Smooth muscle cell (in vitro differentiated cells): ENCODE data around the gene SMIM43. TPM values are rescaled to one million over a fixed set of nuclear protein-coding genes. Genes with fewer than 3 reads are reported as not detected.

Experiments
- DNase-seq: peaks from one replicate; lab custom pipeline; 2025; ENCODE audit not compliant: unreplicated experiment; lab: John Stamatoyannopoulos, UW
- H2AFZ ChIP-seq: fragments of 200-600 bp; sonication (generic); 2 replicates; pipeline ENCODE4 v1.6.0; 2016; ENCODE audit warnings: antibody characterized with exemption, low read depth, mild to moderate bottlenecking
- H3F3A ChIP-seq: fragments of 200-600 bp; sonication (generic); 2 replicates; pipeline ENCODE4 v1.6.0; 2017; ENCODE audit warnings: antibody characterized with exemption, low read depth
- H3K27ac ChIP-seq: fragments of 200-600 bp; sonication (generic); 2 replicates; pipeline ENCODE4 v1.5.1; 2016; ENCODE audit warnings: low read depth, mild to moderate bottlenecking
- H3K27me3 ChIP-seq: fragments of 200-600 bp; sonication (generic); 2 replicates; pipeline ENCODE4 v1.6.1; 2016; ENCODE audit warnings: low read depth, mild to moderate bottlenecking
- H3K36me3 ChIP-seq: fragments of 200-600 bp; sonication (generic); 2 replicates; pipeline ENCODE4 v1.5.1; 2016; ENCODE audit warnings: low read depth
- H3K4me1 ChIP-seq: fragments of 200-600 bp; sonication (generic); 2 replicates; pipeline ENCODE4 v1.5.1; 2016; ENCODE audit warnings: low read depth
- H3K4me2 ChIP-seq: fragments of 200-600 bp; sonication (generic); 2 replicates; pipeline ENCODE4 v1.6.0; 2016; ENCODE audit warnings: mild to moderate bottlenecking
- H3K4me3 ChIP-seq: fragments of 200-600 bp; sonication (generic); 2 replicates; pipeline ENCODE4 v1.5.1; 2016; ENCODE audit warnings: mild to moderate bottlenecking
- H3K79me2 ChIP-seq: fragments of 200-600 bp; sonication (generic); 2 replicates; pipeline ENCODE4 v1.6.0; 2016; ENCODE audit warnings: low read depth, mild to moderate bottlenecking
- H3K9ac ChIP-seq: fragments of 200-600 bp; sonication (generic); 2 replicates; pipeline ENCODE4 v1.6.0; 2016; ENCODE audit warnings: low read depth
- H3K9me3 ChIP-seq: fragments of 200-600 bp; sonication (generic); replicated peaks from 2 replicates; pipeline ENCODE4 v1.5.1; 2016; ENCODE audit warnings: low read depth
- H4K20me1 ChIP-seq: fragments of 200-600 bp; sonication (generic); 2 replicates; pipeline ENCODE4 v1.6.0; 2016; ENCODE audit warnings: low read depth
- CTCF ChIP-seq: fragments of 200-600 bp; sonication (generic); IDR thresholded peaks from 2 replicates; pipeline ENCODE4 v1.5.1; 2017; ENCODE audit warnings: borderline replicate concordance, mild to moderate bottlenecking, antibody characterized with exemption; ENCODE audit not compliant: insufficient read depth, poor library complexity, severe bottlenecking
- WGBS: methylation state at CpG from one replicate; pipeline ENCODE4 v1.1.7; 2016; ENCODE audit warnings: low lambda C conversion rate; 5-methylcytosine and 5-hydroxymethylcytosine counted together
- polyA plus RNA-seq: library from polyadenylated mRNA; unstranded; fragments of >200 nt; fragmentation: Nextera tagmentation; extraction: Ambion mirVana; gene quantifications from 2 replicates; pipeline ENCODE4 v1.2.1, GENCODE V29; 2016
- total RNA-seq: library from RNA; depleted of rRNA; stranded (reverse); fragments of >200 nt; gene quantifications from 2 replicates; pipeline ENCODE4 v1.2.3, GENCODE V29; 2014

The SMIM43 gene
- total and polyA plus RNA-seq, 2 experiments from 2014 or later, result not detected

DNA sequence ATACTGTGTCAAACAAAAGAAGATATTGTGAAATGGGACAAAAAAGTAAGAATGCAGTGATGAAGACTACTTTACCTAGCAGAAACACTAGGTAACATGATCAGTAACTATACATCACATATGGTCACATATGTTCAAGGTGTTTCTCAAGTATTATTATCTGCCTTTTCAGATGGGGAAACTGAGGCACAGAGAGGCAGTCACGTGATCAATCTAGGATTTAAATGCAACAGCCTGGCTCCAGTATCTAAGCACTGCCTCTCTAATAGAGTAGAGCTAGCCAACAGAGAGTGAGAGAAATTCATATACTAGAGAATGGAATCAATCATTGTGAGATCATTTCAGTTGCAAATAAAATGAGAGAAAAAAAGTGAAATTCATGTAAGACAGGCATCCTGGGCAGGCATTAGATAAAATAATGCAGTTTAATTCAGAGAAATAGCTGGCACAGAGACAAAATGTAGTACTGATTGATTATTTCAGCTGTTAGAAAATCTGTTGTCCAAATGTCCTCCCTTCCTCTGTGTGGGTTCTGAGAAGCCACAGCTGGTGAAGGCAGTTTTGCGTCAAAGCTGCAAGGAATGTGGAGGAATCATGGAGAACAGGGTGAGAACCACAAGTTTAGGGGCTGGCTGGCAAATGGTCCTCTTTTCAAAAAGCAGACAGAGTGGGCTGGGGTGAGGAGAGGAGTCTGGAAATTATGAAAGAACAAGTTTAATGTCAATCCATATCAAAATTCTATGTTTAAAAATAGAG lies 26.0 kb downstream of the SMIM43 start:
- Histone ChIP-seq H3F3A (no peaks in the 10 kb centered on the region), H4K20me1 (no peaks in the 10 kb centered on the region), H3K9ac (no peak overlapping the region), H2AFZ (peak overlapping the region; percentile 71), H3K4me3 (no peak overlapping the region), H3K27ac (peak overlapping the region; percentile 49), H3K9me3 (no peaks in the 10 kb centered on the region), H3K4me1 (no peaks in the 10 kb centered on the region), H3K4me2 (peak overlapping the region; percentile 30), H3K27me3 (peaks cover 3% of the 10 kb centered on the region), H3K79me2 (no peaks in the 10 kb centered on the region), H3K36me3 (no peaks in the 10 kb centered on the region)
- no peak for TF ChIP-seq CTCF
- no peak for DNase-seq
- WGBS, result 78% methylated on average over 2 of the region's 2 CpGs

- Histone ChIP-seq H3K9ac (no peak overlapping the region), H2AFZ (peak overlapping the region; percentile 21), H3K4me2 (no peak overlapping the region), H3K9me3 (no peaks in the 10 kb centered on the region), H3F3A (no peaks in the 10 kb centered on the region), H3K4me3 (no peak overlapping the region), H3K36me3 (no peaks in the 10 kb centered on the region), H4K20me1 (no peaks in the 10 kb centered on the region), H3K27me3 (peaks cover 3% of the 10 kb centered on the region), H3K79me2 (no peaks in the 10 kb centered on the region), H3K27ac (no peak overlapping the region), H3K4me1 (no peaks in the 10 kb centered on the region)
- 79% methylated on average over 10 of the region's 10 CpGs for WGBS
- no peak for TF ChIP-seq CTCF
- DNase-seq, result no peak
These were observed 27.0 kb downstream of the SMIM43 start for GRCh38 chr4:121737846-121738554.

DNA sequence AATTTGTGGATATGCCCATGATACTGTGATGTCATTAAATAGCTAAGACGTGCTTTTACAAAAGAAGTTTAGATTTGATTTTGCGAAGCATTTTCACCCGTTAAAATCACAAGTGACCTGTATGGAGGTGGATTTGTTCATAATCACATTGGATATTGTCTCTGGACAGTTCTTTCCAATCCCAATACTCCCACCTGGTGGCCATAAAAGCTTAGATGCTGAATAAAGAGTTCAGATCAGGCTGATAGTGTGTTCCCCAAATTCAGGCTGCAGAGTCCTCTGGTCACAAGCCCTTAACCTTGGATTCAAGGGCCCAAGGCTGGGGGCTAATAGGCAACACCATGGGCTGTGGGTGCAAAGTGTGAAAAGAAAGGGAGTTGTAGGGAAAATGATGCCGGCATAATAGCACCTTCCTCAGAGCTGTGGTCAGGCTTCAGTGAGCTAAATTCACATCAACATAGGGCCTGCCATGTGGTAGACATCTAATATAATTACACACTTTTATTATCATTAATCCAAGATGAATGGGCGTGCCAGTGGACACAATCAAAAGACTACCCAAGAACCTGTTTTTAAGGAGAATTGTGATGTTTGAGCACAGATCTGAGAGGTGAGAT lies 28.1 kb downstream of the SMIM43 start:
- Histone ChIP-seq H3F3A (no peaks in the 10 kb centered on the region), H2AFZ (no peak overlapping the region), H3K79me2 (no peaks in the 10 kb centered on the region), H4K20me1 (no peaks in the 10 kb centered on the region), H3K36me3 (no peaks in the 10 kb centered on the region), H3K4me1 (no peaks in the 10 kb centered on the region), H3K27ac (no peak overlapping the region), H3K4me2 (no peak overlapping the region), H3K9ac (no peak overlapping the region), H3K27me3 (peaks cover 3% of the 10 kb centered on the region), H3K4me3 (no peak overlapping the region), H3K9me3 (no peaks in the 10 kb centered on the region)
- peak; percentile 63 for TF ChIP-seq CTCF
- 77% methylated on average over 5 of the region's 5 CpGs for WGBS
- DNase-seq, result no peak
